PC-3 (cell line): ENCODE measurements around the gene HIGD1B. TPM values are rescaled to one million over a fixed set of nuclear protein-coding genes. Genes with fewer than 3 reads are reported as not detected.
A peak's percentile ranks its signal among the peaks of the same experiment; 100 is the strongest.

ENCODE experiments used
- ATAC-seq: fragments of 200-7000 bp; cut with Tn5 transposase; 2 replicates; pipeline ENCODE4 v1.9.1; 2020; ENCODE audit warnings: mild to moderate bottlenecking, moderate library complexity
- BruUV-seq: library from RNA; stranded (reverse); fragments of 400-500 nt; replicated peaks from 2 replicates; lab custom pipeline; 2021; lab: Mats Ljungman, UMichigan
- CTCF ChIA-PET: fragments of 300-600 bp; sonication (Branson Sonifier 250); formaldehyde crosslinking; loops from one replicate; lab custom pipeline; 2022; ENCODE audit warnings: antibody characterized with exemption; lab: Charles Lee
- POLR2A ChIA-PET: fragments of 300-600 bp; sonication (Branson Sonifier 250); formaldehyde crosslinking; loops from one replicate; lab custom pipeline; 2022; ENCODE audit warnings: antibody characterized with exemption; ENCODE audit not compliant: unreplicated experiment; lab: Charles Lee
- DNase-seq: peaks from one replicate; pipeline ENCODE4 v3.0.0-alpha.2; 2015
- H2AFZ ChIP-seq: fragments of 300-600 bp; sonication (generic); 2 replicates; pipeline ENCODE4 v1.6.0; 2016; ENCODE audit warnings: antibody characterized with exemption, low read length
- H3F3A ChIP-seq: fragments of 300-600 bp; sonication (generic); one replicate; pipeline ENCODE4 v1.6.0; 2017; ENCODE audit warnings: antibody characterized with exemption, low read length, control low read depth, mild to moderate bottlenecking; ENCODE audit not compliant: unreplicated experiment
- H3K27ac ChIP-seq: fragments of 300-600 bp; sonication (generic); 2 replicates; pipeline ENCODE4 v1.5.1; 2016; ENCODE audit warnings: mild to moderate bottlenecking, low read length
- H3K27me3 ChIP-seq: fragments of 300-600 bp; sonication (generic); 2 replicates; pipeline ENCODE4 v1.6.1; 2016; ENCODE audit warnings: low read length, mixed read lengths
- H3K36me3 ChIP-seq: fragments of 300-600 bp; sonication (generic); 2 replicates; pipeline ENCODE4 v1.6.1; 2016; ENCODE audit warnings: low read depth, mixed run types, low read length, mixed read lengths
- H3K4me1 ChIP-seq: fragments of 300-600 bp; sonication (generic); 2 replicates; pipeline ENCODE4 v1.5.1; 2016; ENCODE audit warnings: low read length; ENCODE audit not compliant: insufficient read depth
- H3K4me2 ChIP-seq: fragments of 300-600 bp; sonication (generic); 2 replicates; pipeline ENCODE4 v1.6.0; 2016; ENCODE audit warnings: low read length
- H3K4me3 ChIP-seq: fragments of 300-600 bp; sonication (generic); 2 replicates; pipeline ENCODE4 v1.5.1; 2016; ENCODE audit warnings: mild to moderate bottlenecking, low read length, mixed read lengths
- H3K79me2 ChIP-seq: fragments of 300-600 bp; sonication (generic); 2 replicates; pipeline ENCODE4 v1.6.1; 2017; ENCODE audit warnings: low read length, mixed read lengths
- H3K9ac ChIP-seq: fragments of 300-600 bp; sonication (generic); 2 replicates; pipeline ENCODE4 v1.6.0; 2016; ENCODE audit warnings: mild to moderate bottlenecking, low read length
- H3K9me2 ChIP-seq: fragments of 300-600 bp; sonication (generic); replicated peaks from 2 replicates; pipeline ENCODE4 v1.6.1; 2016; ENCODE audit warnings: mixed run types, low read length, mixed read lengths
- H3K9me3 ChIP-seq: fragments of 300-600 bp; sonication (generic); 2 replicates; pipeline ENCODE4 v1.6.1; 2016; ENCODE audit warnings: low read length, mixed read lengths
- H4K20me1 ChIP-seq: fragments of 300-600 bp; sonication (generic); 2 replicates; pipeline ENCODE4 v1.6.1; 2016; ENCODE audit warnings: low read length, mixed read lengths
- EZH2 ChIP-seq: fragments of 300-600 bp; sonication (generic); IDR thresholded peaks from one replicate; pipeline ENCODE4 v1.6.1; 2017; ENCODE audit warnings: antibody characterized with exemption, mild to moderate bottlenecking, low read length; ENCODE audit not compliant: unreplicated experiment
- EZH2phosphoT487 ChIP-seq: fragments of 300-600 bp; sonication (generic); IDR thresholded peaks from 2 replicates; pipeline ENCODE4 v1.6.1; 2018; ENCODE audit warnings: mild to moderate bottlenecking, antibody characterized with exemption, low read length, borderline replicate concordance
- intact Hi-C: fragments of 100-400 bp; cut with micrococcal nuclease; formaldehyde crosslinking; loops from 2 replicates; pipeline ENCODE4 v1.9.0; 2023
- total RNA-seq: library from RNA; depleted of rRNA; stranded (reverse); fragments of >200 nt; gene quantifications from 2 replicates; pipeline ENCODE4 v1.2.3, GENCODE V29; 2014
- TF ChIP-seq, protein P1 (sequence below): fragments of 300-600 bp; sonication (generic); conservative IDR thresholded peaks from 2 replicates; pipeline ENCODE4 v1.5.1; 2017; ENCODE audit warnings: antibody characterized with exemption, low read depth, mild to moderate bottlenecking, low read length

Gene HIGD1B
- total RNA-seq, 1 experiment from 2014 or later, result not detected

DNA sequence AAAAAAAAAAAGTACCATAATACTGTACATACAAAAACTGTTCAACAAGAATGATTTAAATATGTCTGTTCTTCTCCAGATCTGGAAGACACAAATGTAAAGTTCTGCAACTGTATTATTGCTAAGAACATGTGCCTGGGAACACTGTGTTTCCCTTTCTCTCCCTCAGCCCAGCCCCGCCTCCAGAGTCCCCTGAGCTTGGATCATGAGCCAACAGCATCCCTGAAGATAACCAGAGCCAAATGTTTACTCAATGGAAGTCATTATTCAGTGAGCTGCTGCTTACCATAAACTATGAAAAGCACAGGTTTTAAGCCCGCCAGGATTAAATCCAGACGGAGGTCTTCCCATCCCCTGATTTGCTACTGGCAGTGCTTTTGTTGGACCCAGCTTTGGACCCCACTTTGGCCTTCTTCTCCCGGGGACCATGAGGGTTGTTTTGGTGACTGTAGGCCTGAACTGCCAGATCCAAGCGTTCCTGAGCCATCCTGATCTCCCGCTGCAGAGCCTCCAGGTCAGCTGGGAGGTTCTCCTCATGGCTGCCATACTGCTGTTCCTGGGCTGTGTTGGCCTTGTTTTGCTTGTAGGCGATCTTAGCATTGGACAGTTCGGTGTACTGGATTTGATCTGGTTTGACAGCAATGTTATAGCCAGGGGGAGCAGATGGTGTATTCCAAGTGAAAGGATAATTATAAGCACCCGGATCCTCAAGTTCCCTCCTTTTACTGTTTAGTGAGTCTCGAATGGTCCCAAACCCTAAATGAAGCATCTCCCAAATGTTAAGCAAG is 43.2 kb upstream of the HIGD1B start:
- TSS peak; percentile 11 for BruUV-seq
- CTCF ChIA-PET, result no interaction called here
- peaks cover 25% of the 10 kb centered on the region for H3K36me3 ChIP-seq

DNA sequence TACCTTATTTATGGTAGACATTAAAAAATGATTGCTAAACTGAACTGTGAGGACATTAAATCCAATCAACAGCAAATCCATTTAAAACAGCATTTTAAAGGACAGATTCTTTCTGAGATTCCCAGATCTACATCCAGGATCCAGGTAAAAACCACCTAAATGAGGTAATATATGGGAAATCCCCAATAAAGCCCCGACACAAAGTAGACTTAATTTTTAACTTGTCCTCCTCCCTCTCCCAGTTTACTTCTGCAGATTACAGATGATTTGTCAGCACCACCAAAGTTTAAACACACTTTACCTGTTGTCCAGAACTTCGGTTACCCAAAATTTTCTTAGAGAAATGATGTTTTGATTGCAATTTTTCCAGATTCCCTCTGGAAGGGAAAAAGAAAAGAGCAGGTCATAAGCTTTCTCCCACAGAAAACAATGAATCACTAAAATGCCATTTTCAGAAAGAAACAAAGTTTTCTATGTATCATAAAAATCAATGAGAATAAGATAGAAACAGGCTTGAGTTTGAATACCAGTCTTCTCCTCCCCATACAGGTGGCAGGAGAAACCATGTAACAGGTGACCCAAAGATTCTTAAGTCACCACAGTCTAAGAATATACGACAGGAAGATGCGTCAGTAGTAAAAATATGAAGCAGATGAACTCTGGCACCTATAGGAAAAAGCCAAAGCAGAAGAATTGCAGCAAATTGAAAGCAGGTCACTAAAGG is 40.4 kb upstream of the HIGD1B start:
- ChIA-PET CTCF (no interaction called here), POLR2A (no interaction called here)
- H3K4me1 ChIP-seq, result no peaks in the 10 kb centered on the region; the same call in 1 of the 2 replicates
- no peak overlapping the region for H3K9ac ChIP-seq
- intact Hi-C loops, result no loop called here
- H3F3A ChIP-seq, result no peaks in the 10 kb centered on the region
- H3K4me3 ChIP-seq, result no peak overlapping the region
- H3K27me3 ChIP-seq, result no peaks in the 10 kb centered on the region
- peaks cover 22% of the 10 kb centered on the region for H3K36me3 ChIP-seq
- no peak overlapping the region for H3K27ac ChIP-seq
- H3K9me3 ChIP-seq, result no peaks in the 10 kb centered on the region
- DNase-seq (no peak), ATAC-seq (no peak)
- BruUV-seq, result no TSS peak
- no peaks in the 10 kb centered on the region for H4K20me1 ChIP-seq
- TF ChIP-seq EZH2phosphoT487 (no peak), EZH2 (no peak)
- TF ChIP-seq, protein P1, sequence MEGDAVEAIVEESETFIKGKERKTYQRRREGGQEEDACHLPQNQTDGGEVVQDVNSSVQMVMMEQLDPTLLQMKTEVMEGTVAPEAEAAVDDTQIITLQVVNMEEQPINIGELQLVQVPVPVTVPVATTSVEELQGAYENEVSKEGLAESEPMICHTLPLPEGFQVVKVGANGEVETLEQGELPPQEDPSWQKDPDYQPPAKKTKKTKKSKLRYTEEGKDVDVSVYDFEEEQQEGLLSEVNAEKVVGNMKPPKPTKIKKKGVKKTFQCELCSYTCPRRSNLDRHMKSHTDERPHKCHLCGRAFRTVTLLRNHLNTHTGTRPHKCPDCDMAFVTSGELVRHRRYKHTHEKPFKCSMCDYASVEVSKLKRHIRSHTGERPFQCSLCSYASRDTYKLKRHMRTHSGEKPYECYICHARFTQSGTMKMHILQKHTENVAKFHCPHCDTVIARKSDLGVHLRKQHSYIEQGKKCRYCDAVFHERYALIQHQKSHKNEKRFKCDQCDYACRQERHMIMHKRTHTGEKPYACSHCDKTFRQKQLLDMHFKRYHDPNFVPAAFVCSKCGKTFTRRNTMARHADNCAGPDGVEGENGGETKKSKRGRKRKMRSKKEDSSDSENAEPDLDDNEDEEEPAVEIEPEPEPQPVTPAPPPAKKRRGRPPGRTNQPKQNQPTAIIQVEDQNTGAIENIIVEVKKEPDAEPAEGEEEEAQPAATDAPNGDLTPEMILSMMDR, result no peak
- no peaks in the 10 kb centered on the region for H3K9me2 ChIP-seq
- no peak overlapping the region for H3K4me2 ChIP-seq
- H3K79me2 ChIP-seq, result peaks cover 18% of the 10 kb centered on the region; the same call in 1 of the 2 replicates
- no peak overlapping the region for H2AFZ ChIP-seq

More for the DNA sequence above, 43.2 kb upstream of the HIGD1B start:
- Histone ChIP-seq H3K9me2 (no peaks in the 10 kb centered on the region), H2AFZ (no peak overlapping the region), H3K4me3 (no peak overlapping the region), H3K79me2 (peaks cover 8% of the 10 kb centered on the region; the same call in 1 of the 2 replicates), H3K9me3 (no peaks in the 10 kb centered on the region), H3K4me2 (no peak overlapping the region), H3K9ac (no peak overlapping the region), H3F3A (no peaks in the 10 kb centered on the region), H3K27me3 (no peaks in the 10 kb centered on the region), H3K4me1 (no peaks in the 10 kb centered on the region; the same call in 1 of the 2 replicates), H4K20me1 (no peaks in the 10 kb centered on the region), H3K27ac (no peak overlapping the region)
- intact Hi-C loops, result no loop called here
- ATAC-seq (no peak), DNase-seq (no peak)
- TF ChIP-seq, protein P1, result no peak
- TF ChIP-seq EZH2, result no peak
- no peak for TF ChIP-seq EZH2phosphoT487
- POLR2A ChIA-PET, result no interaction called here

DNA sequence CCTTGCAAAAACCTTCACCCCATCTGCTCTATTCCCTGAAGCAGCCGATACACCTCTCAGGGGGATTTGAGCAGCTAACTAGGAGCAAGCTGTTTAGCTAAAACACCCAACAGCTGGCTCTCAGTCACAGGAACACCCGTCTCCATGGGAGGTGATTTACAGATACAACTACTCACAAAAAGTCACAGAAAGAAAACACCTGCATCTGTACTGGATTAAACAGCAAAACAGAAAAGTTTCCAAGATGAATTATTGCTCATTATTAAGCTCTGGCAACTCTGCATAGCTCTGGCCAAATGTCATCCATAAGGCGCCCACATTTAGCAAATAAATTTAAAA is 39.9 kb upstream of the HIGD1B start:
- no peak overlapping the region for H3K4me2 ChIP-seq
- no peak overlapping the region for H3K4me3 ChIP-seq
- no peaks in the 10 kb centered on the region for H3K9me2 ChIP-seq
- intact Hi-C loops, result no loop called here
- H3F3A ChIP-seq, result no peaks in the 10 kb centered on the region
- no TSS peak for BruUV-seq
- ATAC-seq (no peak), DNase-seq (no peak)
- POLR2A ChIA-PET, result no interaction called here
- no peak overlapping the region for H3K27ac ChIP-seq
- H3K9ac ChIP-seq, result no peak overlapping the region
- no peaks in the 10 kb centered on the region for H3K27me3 ChIP-seq
- no peaks in the 10 kb centered on the region for H4K20me1 ChIP-seq
- TF ChIP-seq EZH2phosphoT487 (no peak), EZH2 (no peak)
- TF ChIP-seq, protein P1, result no peak
- H2AFZ ChIP-seq, result no peak overlapping the region
- peaks cover 22% of the 10 kb centered on the region for H3K36me3 ChIP-seq
- H3K79me2 ChIP-seq, result peaks cover 20% of the 10 kb centered on the region; the same call in 1 of the 2 replicates
- no peaks in the 10 kb centered on the region for H3K9me3 ChIP-seq
- H3K4me1 ChIP-seq, result no peaks in the 10 kb centered on the region; the same call in 1 of the 2 replicates
- CTCF ChIA-PET, result no interaction called here
